ENCODE results near the gene CLPTM1.
"Not testable (repeated sequence)": the region's sequence is repeated elsewhere in the genome, so short reads cannot be mapped to it uniquely, and the experiment has no call there.

CLPTM1 gene

GRCh38 chr19:44943801-44944249 is 11.4 kb upstream of the CLPTM1 start:
- DNase-seq = peak; percentile 81 to 85

- DNase-seq = no peak
Observed at GRCh38 chr19:44947041-44947581, 8.1 kb upstream of the CLPTM1 start.

DNA sequence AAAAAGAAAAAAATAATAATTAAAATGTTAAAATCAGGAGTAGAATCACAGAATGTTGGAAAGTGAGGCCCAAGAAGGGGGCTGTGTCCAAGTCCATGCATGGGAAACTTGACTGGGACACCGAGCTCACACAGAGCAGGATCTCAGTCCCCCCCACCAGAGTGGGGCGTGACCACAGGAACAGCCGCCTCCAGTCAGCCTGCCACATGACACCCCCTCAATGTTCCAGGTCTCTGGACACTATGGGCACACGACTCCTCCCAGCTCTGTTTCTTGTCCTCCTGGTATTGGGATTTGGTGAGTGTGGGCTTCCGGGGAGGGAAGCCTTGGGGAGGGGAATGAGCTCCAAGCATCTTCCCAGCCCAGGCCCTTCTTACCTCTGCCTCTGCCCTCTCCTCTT is 6.9 kb upstream of the CLPTM1 start:
- DNase-seq = no peak

GRCh38 chr19:44948763-44949374 is 6.3 kb upstream of the CLPTM1 start:
- DNase-seq = no peak

- no peak for DNase-seq
Observed at GRCh38 chr19:44949550-44949949, 5.6 kb upstream of the CLPTM1 start.

- DNase-seq = peak; percentile 58 to 70
Observed at GRCh38 chr19:44951179-44952159, 3.7 kb upstream of the CLPTM1 start.

- peak in 1 of 2 experiments; percentile 40 for DNase-seq
Observed at GRCh38 chr19:44954278-44954648, 917 bp upstream of the CLPTM1 start.

DNA sequence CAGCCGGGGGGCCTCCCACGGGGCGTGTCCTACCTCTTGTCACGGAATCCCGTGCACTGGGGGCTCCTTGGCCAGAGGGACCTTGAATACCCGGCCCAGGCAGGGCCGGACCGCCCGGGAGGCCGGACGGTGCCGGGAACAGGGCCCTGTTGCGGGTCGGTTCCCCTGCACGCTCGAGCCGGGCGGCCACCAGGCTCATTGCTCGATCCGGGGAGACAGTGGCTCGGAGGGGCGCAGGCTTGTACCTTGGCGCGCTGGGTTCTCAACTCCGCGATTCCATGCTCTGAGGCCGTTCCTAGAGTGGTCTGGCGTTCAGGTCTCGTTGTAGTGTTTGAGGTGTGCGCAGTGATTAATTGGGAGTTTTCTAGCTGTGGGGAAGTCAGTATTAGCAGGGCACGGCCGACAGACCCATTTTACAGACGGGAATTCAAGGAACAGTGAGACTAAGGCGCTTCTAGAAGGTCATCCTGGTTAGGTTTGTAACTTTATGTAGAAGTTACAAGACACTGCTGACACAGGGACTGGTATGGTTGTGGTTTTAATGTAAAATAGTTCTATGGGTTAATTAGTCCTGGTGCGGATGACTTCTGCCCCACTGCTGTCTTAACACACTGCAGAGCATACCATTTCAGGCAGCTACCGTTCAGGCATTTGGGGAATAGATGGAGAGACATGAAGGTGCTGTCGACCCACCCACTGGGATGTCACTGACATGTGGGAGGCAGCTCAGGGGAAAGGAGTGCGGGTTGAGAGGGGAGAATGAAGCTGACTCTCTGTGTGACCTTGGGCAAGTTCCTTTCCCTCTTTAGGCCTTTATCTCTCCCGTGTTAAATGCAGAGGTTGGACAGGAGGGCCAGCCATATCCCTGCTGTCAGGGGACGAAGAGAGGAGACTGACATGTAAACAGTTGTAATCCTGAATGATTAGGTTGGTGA is 592 bp downstream of the CLPTM1 start:
- no peak for DNase-seq

GRCh38 chr19:44957526-44957925 is 2.3 kb downstream of the CLPTM1 start:
- no peak for DNase-seq

DNA sequence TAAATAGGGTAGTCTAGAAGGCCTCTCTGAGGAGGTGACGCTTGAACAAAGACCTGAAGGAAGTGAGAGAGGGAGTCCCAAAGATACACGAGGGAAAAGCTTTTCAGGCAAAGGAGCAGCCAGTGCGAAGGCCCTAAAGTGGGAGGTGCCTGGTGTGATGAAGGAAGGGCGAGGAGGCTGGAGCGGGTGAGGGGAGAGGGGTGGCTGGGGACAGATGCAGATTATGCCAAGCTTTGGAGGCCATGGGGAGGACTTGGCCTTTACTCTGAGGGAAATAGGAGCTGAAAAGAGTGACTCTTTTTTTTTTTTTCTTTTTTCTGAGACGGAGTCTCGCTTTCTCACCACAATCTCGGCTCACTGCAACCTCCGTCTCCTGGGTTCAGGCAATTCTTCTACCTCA is 2.9 kb downstream of the CLPTM1 start:
- no peak for DNase-seq

- DNase-seq = no peak
Observed at GRCh38 chr19:44959691-44960090, 4.5 kb downstream of the CLPTM1 start.

DNA sequence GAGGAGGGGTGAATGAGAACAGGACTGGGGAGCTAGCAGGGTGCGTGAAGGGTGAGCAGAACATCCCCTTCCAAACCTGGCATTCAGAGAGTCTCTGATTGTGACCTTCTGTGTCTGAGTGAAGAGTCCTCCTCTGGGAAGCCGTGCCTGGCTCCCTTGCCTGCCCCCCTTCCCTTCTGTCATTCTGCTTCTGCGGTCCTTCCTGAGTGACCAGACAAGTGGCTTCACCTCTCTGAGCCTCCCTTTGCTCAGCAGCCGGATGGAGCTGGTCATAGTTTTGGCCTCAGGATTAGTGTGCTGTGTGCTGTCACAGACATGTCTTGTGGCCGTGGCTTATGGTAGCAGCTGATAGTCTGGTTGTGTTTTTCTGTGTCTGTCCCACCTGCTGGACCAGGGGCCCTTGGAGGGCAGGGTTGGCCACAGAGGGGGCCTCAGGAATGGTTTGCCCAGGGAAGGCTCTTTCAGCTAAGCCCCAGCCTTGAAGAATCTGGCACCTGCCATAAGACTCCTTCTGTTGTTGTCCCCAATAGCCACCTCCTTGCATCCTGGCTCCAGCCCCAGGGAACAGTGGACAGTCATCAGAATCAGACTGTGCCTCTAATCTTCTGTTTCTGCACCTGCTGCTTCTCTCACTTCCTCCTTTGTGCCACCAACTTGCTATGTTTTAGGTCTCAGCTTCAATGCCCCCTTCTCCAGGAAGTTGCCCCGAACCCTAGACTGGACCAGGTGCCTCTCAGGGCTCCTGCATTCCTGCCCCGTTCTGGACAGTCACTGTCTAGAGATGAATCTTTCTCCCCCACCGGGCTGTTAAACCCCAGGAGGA is 5.9 kb downstream of the CLPTM1 start:
- DNase-seq = no peak

DNA sequence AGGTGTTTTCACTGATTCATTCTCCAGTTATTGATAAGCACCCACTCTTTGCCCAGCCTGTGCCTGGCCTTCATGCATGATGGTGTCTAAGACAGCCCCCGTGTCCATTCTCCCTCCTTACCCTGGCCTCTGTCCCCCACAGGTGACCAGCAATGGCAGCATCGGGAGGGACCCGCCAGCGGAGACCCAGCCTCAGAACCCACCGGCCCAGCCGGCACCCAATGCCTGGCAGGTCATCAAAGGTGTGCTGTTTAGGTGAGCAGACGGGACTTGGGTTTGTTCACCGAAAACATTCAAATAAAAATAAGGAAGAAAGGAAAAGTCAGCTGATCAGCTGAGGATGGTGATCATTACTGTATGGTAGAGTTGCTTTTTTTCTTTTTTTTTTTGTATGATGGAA is 6.6 kb downstream of the CLPTM1 start:
- no peak for DNase-seq

DNA sequence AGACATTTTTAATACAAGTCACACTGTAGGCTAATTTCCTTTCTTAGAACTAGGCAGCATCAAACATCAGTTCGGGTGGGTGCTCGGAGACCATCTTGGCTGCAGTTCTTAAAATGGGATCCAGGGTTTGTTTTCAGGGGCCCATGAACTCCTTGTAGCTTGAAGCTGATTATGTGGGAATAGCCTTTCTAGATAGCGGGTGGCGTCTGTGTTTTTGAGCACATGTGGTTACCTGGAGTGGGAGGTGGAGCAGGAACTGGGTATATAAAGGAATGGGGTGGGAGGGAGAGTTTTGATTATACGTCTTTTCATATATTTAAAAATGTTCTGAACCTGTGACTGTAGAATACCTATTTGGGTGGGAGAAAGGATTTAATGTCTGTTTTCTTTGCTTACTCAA is 12.9 kb downstream of the CLPTM1 start:
- no peak for DNase-seq

- no peak for DNase-seq
Observed at GRCh38 chr19:44968670-44969069, 13.5 kb downstream of the CLPTM1 start.

GRCh38 chr19:44969437-44969836 is 14.3 kb downstream of the CLPTM1 start:
- DNase-seq = no peak

DNA sequence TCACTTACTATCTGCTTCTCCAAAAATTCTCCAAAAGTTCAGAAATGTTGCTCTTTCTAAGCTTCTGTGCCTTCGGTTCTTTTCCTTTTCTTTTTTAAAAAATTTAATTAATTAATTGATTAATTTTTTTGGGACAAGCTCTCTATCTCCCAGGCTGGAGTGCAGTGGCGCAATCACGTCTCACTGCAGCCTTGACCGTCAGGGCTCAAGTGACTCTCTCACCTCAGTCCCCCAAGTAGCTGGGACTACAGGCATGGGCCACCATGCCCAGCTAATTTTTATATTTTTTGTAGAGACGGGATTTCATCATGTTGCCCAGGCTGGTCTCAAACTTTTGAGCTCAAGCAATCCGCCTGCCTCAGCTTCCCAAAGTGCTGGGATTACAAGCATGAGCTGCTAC is 16.3 kb downstream of the CLPTM1 start:
- not testable (repeated sequence) for DNase-seq

DNA sequence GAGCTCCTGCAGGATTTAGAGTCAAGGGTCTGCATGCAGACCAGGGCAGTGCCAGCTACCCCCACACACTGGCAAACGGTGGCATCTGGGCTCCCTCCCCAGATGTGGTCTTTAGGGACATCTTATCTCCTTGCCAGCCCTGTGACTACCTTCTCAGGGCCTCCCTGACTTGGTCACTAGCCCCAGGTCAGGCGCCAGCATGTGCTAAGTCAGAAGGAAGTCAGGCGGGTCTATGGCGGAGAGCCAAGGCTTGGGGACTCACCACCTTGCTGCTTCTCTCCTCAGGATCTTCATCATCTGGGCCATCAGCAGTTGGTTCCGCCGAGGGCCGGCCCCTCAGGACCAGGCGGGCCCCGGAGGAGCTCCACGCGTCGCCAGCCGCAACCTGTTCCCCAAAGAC is 17.6 kb downstream of the CLPTM1 start:
- no peak for DNase-seq

DNA sequence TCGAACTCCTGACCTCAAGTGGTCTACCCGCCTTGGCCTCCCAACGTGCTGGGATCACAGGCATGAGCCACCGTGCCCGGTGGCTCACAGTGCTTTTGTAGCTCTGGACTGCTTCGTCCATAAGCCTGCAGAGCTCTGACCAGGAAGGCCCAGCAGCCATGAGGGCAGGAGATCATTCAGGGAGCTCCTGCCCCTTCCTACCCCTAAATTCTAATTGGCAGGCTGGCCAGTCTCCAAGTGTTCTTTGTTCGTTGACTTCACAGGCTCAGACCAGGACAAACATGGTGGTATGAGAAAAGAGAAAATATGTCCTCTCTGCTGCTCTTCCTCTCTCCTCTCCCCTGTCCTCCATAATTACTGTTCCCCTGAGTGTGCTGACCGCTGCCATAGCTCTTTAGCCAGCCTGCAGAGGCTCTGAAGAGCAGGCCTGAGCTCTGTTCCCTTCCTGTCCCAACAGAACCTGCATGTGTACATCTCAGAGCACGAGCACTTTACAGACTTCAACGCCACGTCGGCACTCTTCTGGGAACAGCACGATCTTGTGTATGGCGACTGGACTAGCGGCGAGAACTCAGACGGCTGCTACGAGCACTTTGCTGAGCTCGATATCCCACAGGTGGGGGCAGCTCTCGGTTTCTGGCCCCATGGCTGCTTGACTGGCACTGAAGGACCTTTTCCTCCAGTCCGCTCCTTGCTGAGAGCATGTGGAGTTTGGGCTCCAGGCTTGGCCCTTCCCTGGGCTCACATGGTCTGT is 19.0 kb downstream of the CLPTM1 start:
- no peak for DNase-seq

GRCh38 chr19:44974857-44975256 is 19.7 kb downstream of the CLPTM1 start:
- DNase-seq = no peak

- DNase-seq = no peak
Observed at GRCh38 chr19:44975444-44975843, 20.3 kb downstream of the CLPTM1 start.

Measured in AML-193 (cell line).